CD14-positive monocyte (primary cell): ENCODE data around the gene C17orf113. TPM values are rescaled to one million over a fixed set of nuclear protein-coding genes. Genes with fewer than 3 reads are reported as not detected.

Experiments
- DNase-seq, 3 donors: peaks; one replicate each; pipeline ENCODE4 v3.0.0-alpha.2; 2011 to 2022
- H2AFZ ChIP-seq: 2 replicates; pipeline ENCODE4 v1.6.0; 2012; ENCODE audit warnings: mild to moderate bottlenecking, low read depth, low read length, inconsistent platforms; ENCODE audit not compliant: insufficient read depth, poor library complexity, severe bottlenecking
- H3K27ac ChIP-seq, 2 donors: 1 replicate in 1 of 2; 2 replicates in 1 of 2; pipeline ENCODE4 v1.5.1; 2012 to 2013; ENCODE audit warnings: low read length in 2 of 2, control low read depth in 1 of 2, inconsistent platforms in 1 of 2, low read depth in 1 of 2, mild to moderate bottlenecking in 1 of 2
- H3K27me3 ChIP-seq, 2 donors: one replicate each; pipeline versions ENCODE4 v1.6.0 to v1.6.1; 2011 to 2013; ENCODE audit warnings: low read length in 2 of 2; ENCODE audit not compliant: control insufficient read depth in 2 of 2, insufficient read depth in 2 of 2
- H3K36me3 ChIP-seq, 2 donors: replicated peaks in 1 of 2; 1 replicate in 1 of 2; 2 replicates in 1 of 2; pipeline versions ENCODE4 v1.5.1 to v1.6.1; 2012 to 2013; ENCODE audit warnings: low read length in 2 of 2, control low read depth in 1 of 2, inconsistent platforms in 1 of 2, mild to moderate bottlenecking in 1 of 2; ENCODE audit not compliant: insufficient read depth in 2 of 2, control insufficient read depth in 1 of 2
- H3K4me1 ChIP-seq, 2 donors: 1 replicate in 1 of 2; 2 replicates in 1 of 2; pipeline versions ENCODE4 v1.5.1 to v1.6.1; 2012 to 2013; ENCODE audit warnings: low read length in 2 of 2, control low read depth in 1 of 2, inconsistent platforms in 1 of 2, mild to moderate bottlenecking in 1 of 2, moderate library complexity in 1 of 2; ENCODE audit not compliant: insufficient read depth in 2 of 2, control insufficient read depth in 1 of 2
- H3K4me2 ChIP-seq: replicated peaks from 2 replicates; pipeline ENCODE3; 2012; ENCODE audit warnings: low read length, moderate library complexity, mild to moderate bottlenecking; ENCODE audit not compliant: poor library complexity, severe bottlenecking; ENCODE audit errors: extremely low read depth
- H3K4me3 ChIP-seq, 3 experiments: fragments of 200-600 bp in 1 of 3; sonication (generic) in 1 of 3; replicated peaks in 1 of 3; 1 replicate in 2 of 3; 2 replicates in 1 of 3; pipeline ENCODE4 v1.5.1; 2011 to 2013; ENCODE audit warnings: low read length in 3 of 3, mild to moderate bottlenecking in 3 of 3, control low read depth in 2 of 3, low read depth in 2 of 3, inconsistent platforms in 1 of 3, moderate library complexity in 1 of 3
- H3K79me2 ChIP-seq: 2 replicates; pipeline ENCODE4 v1.6.0; 2012; ENCODE audit warnings: mild to moderate bottlenecking, control low read depth, inconsistent platforms, low read length, moderate library complexity; ENCODE audit not compliant: insufficient read depth
- H3K9ac ChIP-seq: 2 replicates; pipeline ENCODE4 v1.6.0; 2017; ENCODE audit warnings: low read length, mild to moderate bottlenecking; ENCODE audit not compliant: insufficient read depth, poor library complexity, severe bottlenecking
- H3K9me3 ChIP-seq, 2 donors: replicated peaks in 1 of 2; 1 replicate in 1 of 2; 2 replicates in 1 of 2; pipeline versions ENCODE4 v1.5.1 to v1.6.1; 2012 to 2013; ENCODE audit warnings: low read length in 2 of 2, control low read depth in 1 of 2; ENCODE audit not compliant: control insufficient read depth in 1 of 2, insufficient read depth in 1 of 2
- H4K20me1 ChIP-seq: 2 replicates; pipeline ENCODE4 v1.6.0; 2012; ENCODE audit warnings: mild to moderate bottlenecking, low read length, control low read depth, moderate library complexity; ENCODE audit not compliant: insufficient read depth
- H3K27ac Mint-ChIP-seq, 7 donors: one replicate each; pipeline ENCODE4 v1.8.0; 2020; ENCODE audit warnings: mild to moderate bottlenecking in 7 of 7, mixed read lengths in 7 of 7, moderate library complexity in 6 of 7, inconsistent platforms in 2 of 7
- H3K27me3 Mint-ChIP-seq, 3 donors: one replicate each; pipeline ENCODE4 v1.8.0; 2021 to 2022; ENCODE audit warnings: low read depth in 3 of 3, mild to moderate bottlenecking in 3 of 3, mixed read lengths in 3 of 3, moderate library complexity in 3 of 3, inconsistent platforms in 1 of 3
- H3K36me3 Mint-ChIP-seq, 2 donors: one replicate each; pipeline ENCODE4 v1.8.0; 2020; ENCODE audit warnings: mixed read lengths in 2 of 2, inconsistent platforms in 1 of 2, mild to moderate bottlenecking in 1 of 2
- H3K4me1 Mint-ChIP-seq: one replicate; pipeline ENCODE4 v1.8.0; 2020; ENCODE audit warnings: mild to moderate bottlenecking, mixed read lengths
- H3K4me3 Mint-ChIP-seq, 2 donors: one replicate each; pipeline ENCODE4 v1.8.0; 2020; ENCODE audit warnings: mild to moderate bottlenecking in 2 of 2, mixed read lengths in 2 of 2, moderate library complexity in 1 of 2
- H3K9me3 Mint-ChIP-seq, 7 donors: one replicate each; pipeline ENCODE4 v1.8.0; 2020 to 2022; ENCODE audit warnings: mixed read lengths in 7 of 7, mild to moderate bottlenecking in 6 of 7, moderate library complexity in 6 of 7, inconsistent platforms in 2 of 7
- CTCF ChIP-seq: fragments of 200-600 bp; IDR thresholded peaks from one replicate; pipeline ENCODE4 v1.8.0; 2022; ENCODE audit warnings: antibody characterized with exemption, mild to moderate bottlenecking
- WGBS: methylation state at CpG from one replicate; pipeline ENCODE4 v1.1.5; 2013; ENCODE audit warnings: missing lambda C conversion rate; ENCODE audit not compliant: insufficient coverage; 5-methylcytosine and 5-hydroxymethylcytosine counted together
- intact Hi-C, 2 donors: fragments of 100-400 bp; cut with micrococcal nuclease; formaldehyde crosslinking; loops; one replicate each; pipeline versions ENCODE4 v1.15.0 to v1.15.1; 2023
- polyA plus RNA-seq, 3 donors: library from polyadenylated mRNA; depleted of rRNA in 1 of 3; unstranded in 2 of 3; stranded (reverse) in 1 of 3; fragments of 300-500 nt in 2 of 3; fragments of >200 nt in 1 of 3; fragmentation: Illumina TruSeq in 2 of 3; gene quantifications; 1 replicate in 2 of 3; 2 replicates in 1 of 3; pipeline ENCODE4 v1.2.3, GENCODE V29; 2012 to 2021

Gene C17orf113
- polyA plus RNA-seq, 3 donors: 0.20 to 0.52 (median 0.28) TPM

GRCh38 chr17:42068979-42069378, 18.6 kb upstream of the C17orf113 start:
- no peak for DNase-seq
- Mint-ChIP-seq H3K27me3 (peaks cover 28 to 33% (median 29%) of the 10 kb centered on the region in 3 donors), H3K4me1 (peaks cover 17% of the 10 kb centered on the region), H3K27ac (no peak overlapping the region), H3K4me3 (no peak overlapping the region), H3K36me3 (peaks cover 0 to 4% of the 10 kb centered on the region in 2 donors), H3K9me3 (peaks cover 0 to 2% (median 1%) of the 10 kb centered on the region in 7 donors)
- no peak overlapping the region for H2AFZ ChIP-seq
- H3K4me2 ChIP-seq: no peak overlapping the region
- no peak overlapping the region for H3K27ac ChIP-seq
- no peaks in the 10 kb centered on the region for H3K36me3 ChIP-seq
- peaks cover 14 to 21% of the 10 kb centered on the region in 2 donors for H3K4me1 ChIP-seq
- H3K9me3 ChIP-seq: no peaks in the 10 kb centered on the region
- peaks cover 4 to 25% of the 10 kb centered on the region in 2 donors for H3K27me3 ChIP-seq
- H3K79me2 ChIP-seq: no peaks in the 10 kb centered on the region
- no peaks in the 10 kb centered on the region for H4K20me1 ChIP-seq
- intact Hi-C loops: loop anchor here in 1 of 2 donors (5.0 kb wide), 1 partner anchor 33 kb away; no protein-coding TSS in a partner anchor
- H3K9ac ChIP-seq: no peak overlapping the region
- TF ChIP-seq CTCF: no peak
- no peak overlapping the region for H3K4me3 ChIP-seq
- WGBS: 84% methylated on average over 2 of the region's 3 CpGs

GRCh38 chr17:42067371-42068091, 17.1 kb upstream of the C17orf113 start:
- H2AFZ ChIP-seq: peak overlapping the region; percentile 24
- H3K4me3 Mint-ChIP-seq: no peak overlapping the region
- intact Hi-C loops: loop anchor here in 1 of 2 donors (5.0 kb wide), 1 partner anchor 35 kb away; no protein-coding TSS in a partner anchor

More at GRCh38 chr17:42067371-42068091, 17.1 kb upstream of the C17orf113 start:
- no peaks in the 10 kb centered on the region for H3K9me3 ChIP-seq
- DNase-seq: peak; percentile 29 to 57 (median 54)
- no peak overlapping the region for H3K9ac ChIP-seq
- no peaks in the 10 kb centered on the region for H4K20me1 ChIP-seq
- no peak overlapping the region for H3K4me2 ChIP-seq
- H3K27me3 ChIP-seq: peaks cover 4 to 15% of the 10 kb centered on the region in 2 donors
- H3K4me3 ChIP-seq: no peak overlapping the region
- Mint-ChIP-seq H3K36me3 (no peaks in the 10 kb centered on the region), H3K9me3 (no peaks in the 10 kb centered on the region), H3K27ac (no peak overlapping the region), H3K27me3 (peaks cover 16 to 22% (median 19%) of the 10 kb centered on the region in 3 donors), H3K4me1 (peaks cover 26% of the 10 kb centered on the region)
- peaks cover 22 to 26% of the 10 kb centered on the region in 2 donors for H3K4me1 ChIP-seq
- H3K36me3 ChIP-seq: no peaks in the 10 kb centered on the region
- peak; percentile 97 for TF ChIP-seq CTCF
- H3K79me2 ChIP-seq: no peaks in the 10 kb centered on the region
- H3K27ac ChIP-seq: no peak overlapping the region
- WGBS: 59% methylated on average over 8 of the region's 12 CpGs
